WI38 (cell line): ENCODE measurements around the gene ABHD15.

Experiments
- H3K4me3 ChIP-seq: 2 replicates; pipeline ENCODE4 v1.5.1; 2011; ENCODE audit warnings: low read depth, mild to moderate bottlenecking, control low read depth, low read length
- TF ChIP-seq, protein P1 (sequence below): IDR thresholded peaks from 2 replicates; pipeline ENCODE4 v1.5.1; 2012; ENCODE audit warnings: low read depth, mild to moderate bottlenecking, control low read depth, low read length

ABHD15 gene

DNA sequence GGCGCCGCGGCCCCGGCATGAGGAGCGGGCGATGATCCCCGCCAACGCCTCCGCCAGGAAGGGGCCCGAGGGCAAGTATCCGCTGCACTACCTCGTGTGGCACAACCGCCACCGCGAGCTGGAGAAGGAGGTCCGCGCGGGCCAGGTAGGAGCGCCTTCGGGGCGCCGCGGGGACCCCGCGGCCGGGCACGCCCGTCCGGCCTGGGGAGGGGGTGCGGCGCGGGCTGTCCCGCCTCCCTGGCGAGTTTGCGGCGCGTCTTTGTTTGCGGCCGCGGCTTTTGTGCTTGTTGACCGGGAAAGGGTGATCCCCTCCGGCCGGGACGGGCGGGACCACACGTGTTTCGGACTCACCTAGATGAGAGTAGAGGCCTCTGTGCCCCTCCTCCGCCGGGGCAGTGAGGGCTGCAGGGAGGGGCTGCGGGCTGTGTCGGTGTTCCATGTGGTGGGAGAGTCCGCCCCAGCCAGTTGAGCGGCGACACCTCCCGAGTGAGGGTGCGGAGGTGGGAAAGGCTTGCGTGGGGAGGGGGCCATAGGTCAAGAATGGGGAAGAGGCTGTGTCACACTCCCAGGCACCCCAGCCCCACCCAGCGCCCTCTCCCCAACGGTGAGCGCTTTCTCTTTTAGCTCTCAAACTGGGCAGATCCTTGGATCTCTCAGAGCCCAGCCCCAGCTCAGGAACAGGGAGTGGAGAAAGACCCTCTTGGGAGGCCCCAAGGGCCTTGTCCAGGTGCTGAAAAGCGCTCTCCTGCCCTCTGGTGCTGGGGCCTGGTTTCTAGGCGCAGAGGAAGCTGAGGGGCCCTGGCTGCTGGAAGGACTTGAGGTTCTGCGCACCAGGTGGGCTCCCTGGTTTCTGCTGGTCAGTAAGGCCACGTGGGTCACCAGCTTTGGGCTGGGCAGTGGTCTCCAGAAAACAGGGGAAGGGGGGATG, 27.0 kb upstream of the ABHD15 start:
- TF ChIP-seq, protein P1, sequence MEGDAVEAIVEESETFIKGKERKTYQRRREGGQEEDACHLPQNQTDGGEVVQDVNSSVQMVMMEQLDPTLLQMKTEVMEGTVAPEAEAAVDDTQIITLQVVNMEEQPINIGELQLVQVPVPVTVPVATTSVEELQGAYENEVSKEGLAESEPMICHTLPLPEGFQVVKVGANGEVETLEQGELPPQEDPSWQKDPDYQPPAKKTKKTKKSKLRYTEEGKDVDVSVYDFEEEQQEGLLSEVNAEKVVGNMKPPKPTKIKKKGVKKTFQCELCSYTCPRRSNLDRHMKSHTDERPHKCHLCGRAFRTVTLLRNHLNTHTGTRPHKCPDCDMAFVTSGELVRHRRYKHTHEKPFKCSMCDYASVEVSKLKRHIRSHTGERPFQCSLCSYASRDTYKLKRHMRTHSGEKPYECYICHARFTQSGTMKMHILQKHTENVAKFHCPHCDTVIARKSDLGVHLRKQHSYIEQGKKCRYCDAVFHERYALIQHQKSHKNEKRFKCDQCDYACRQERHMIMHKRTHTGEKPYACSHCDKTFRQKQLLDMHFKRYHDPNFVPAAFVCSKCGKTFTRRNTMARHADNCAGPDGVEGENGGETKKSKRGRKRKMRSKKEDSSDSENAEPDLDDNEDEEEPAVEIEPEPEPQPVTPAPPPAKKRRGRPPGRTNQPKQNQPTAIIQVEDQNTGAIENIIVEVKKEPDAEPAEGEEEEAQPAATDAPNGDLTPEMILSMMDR = no peak
- peak overlapping the region; percentile 58 for H3K4me3 ChIP-seq

GRCh38 chr17:29592850-29593551, 26.2 kb upstream of the ABHD15 start, which contains the start of gene ANKRD13B:
Gene ANKRD13B (plus strand): TSS chr17:29593132. CDS start chr17:29593622, 490 bp downstream.
- TF ChIP-seq, protein P1 = no peak

DNA sequence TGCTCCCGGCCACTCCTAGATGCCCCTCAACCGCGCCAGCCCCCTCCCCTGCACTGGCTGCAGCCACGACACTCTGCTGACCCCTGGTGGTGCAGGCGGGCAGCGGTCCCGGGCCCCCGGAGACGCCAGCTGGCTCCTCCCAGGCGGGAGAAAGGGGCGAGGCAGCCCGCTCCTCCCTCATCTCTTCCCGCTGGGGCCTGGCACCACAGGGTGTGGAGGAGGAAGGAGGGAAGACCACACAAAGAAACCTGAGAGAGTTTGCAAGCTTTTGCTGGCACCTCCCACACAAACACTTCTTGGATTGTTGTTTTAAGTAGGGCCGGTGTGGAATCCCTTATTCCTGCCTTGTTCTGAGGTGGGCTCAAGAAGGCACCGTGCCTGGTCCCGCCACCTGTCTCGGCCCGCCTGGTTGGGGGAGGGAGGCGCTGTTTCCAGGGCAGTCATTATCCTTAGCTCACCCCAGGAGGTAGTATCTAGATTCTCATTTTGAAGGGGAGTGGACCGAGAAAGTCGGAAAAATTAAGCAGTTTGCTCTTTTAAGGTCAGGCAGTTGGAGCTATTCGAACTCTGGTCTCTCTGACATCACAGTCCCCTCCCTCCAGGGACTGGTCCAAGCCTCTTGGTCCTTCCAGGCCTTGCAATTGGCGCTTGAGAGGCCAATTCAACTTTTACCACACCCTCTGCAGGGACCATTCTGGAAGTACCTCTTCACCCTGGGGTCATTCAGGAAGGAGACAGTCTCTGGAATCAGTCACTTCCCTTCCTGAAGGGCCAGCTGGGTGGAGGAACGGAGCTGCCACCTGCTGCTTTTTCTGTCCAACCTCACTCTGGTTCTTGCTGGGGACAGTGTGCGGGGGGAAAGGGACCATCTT, 25.1 kb upstream of the ABHD15 start:
- no peak overlapping the region; the same call in 1 of the 2 replicates for H3K4me3 ChIP-seq

More at GRCh38 chr17:29592850-29593551, 26.2 kb upstream of the ABHD15 start, which contains the start of gene ANKRD13B:
- peak within 1 kb of the TSS; percentile 59 for H3K4me3 ChIP-seq

DNA sequence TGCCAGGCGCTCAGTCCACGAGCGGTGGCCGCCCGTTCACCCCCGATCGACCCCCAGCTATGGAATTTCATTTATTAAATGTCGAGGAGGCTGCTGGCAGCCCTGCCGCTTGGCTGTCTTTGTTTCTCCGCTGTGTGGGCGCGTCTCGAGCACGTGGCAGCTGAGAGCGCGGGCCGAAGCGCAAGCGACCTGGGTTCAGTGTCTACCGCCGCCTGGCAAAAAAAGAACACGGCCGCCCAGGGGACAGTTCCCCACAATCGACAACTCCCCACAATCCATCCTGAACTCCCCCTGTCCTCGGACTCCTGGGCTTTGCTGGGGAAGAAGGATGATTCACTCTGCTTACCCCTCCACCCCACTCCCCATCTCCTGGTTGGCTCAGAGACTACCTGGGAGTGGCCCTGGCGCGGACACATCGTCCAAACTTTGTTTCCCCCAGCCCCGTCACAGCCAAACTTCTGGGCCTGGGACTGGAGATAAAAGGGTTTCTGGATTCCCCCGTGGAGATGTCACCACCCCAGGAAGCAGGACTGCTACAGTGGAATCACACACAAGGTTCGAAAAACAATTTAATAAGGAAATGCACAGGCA, 24.4 kb upstream of the ABHD15 start:
- TF ChIP-seq, protein P1 = no peak
- H3K4me3 ChIP-seq = peak overlapping the region; percentile 31; the same call in 1 of the 2 replicates

More for the DNA sequence above, 25.1 kb upstream of the ABHD15 start:
- TF ChIP-seq, protein P1 = peak; percentile 97

- H3K4me3 ChIP-seq = peak overlapping the region; percentile 57
- TF ChIP-seq, protein P1 = no peak
Measured at GRCh38 chr17:29590411-29591145, 23.7 kb upstream of the ABHD15 start.
